RWPE2 (cell line): ENCODE results near the gene AURKAIP1.

Experiments used
- ATAC-seq: fragments of 200-7000 bp; cut with Tn5 transposase; 3 replicates; pipeline ENCODE4 v1.9.1; 2021; ENCODE audit warnings: low read depth
- DNase-seq: peaks from one replicate; pipeline ENCODE4 v3.0.0-alpha.2; 2020; ENCODE audit warnings: low spot score
- H3K27ac ChIP-seq: fragments of 450-650 bp; 2 replicates; pipeline ENCODE4 v1.5.1; 2017; ENCODE audit warnings: mild to moderate bottlenecking; ENCODE audit not compliant: poor library complexity, severe bottlenecking
- H3K27me3 ChIP-seq: fragments of 250-450 bp; sonication (Bioruptor Pico); 2 replicates; pipeline ENCODE4 v1.5.1; 2021; ENCODE audit warnings: mild to moderate bottlenecking, moderate library complexity; ENCODE audit not compliant: insufficient read depth, poor library complexity, severe bottlenecking
- H3K36me3 ChIP-seq: fragments of 250-450 bp; sonication (Bioruptor Pico); 2 replicates; pipeline ENCODE4 v1.5.1; 2020; ENCODE audit warnings: low read depth, mild to moderate bottlenecking, moderate library complexity
- H3K4me1 ChIP-seq: fragments of 250-450 bp; sonication (Bioruptor Pico); 2 replicates; pipeline ENCODE4 v1.5.1; 2021; ENCODE audit warnings: mild to moderate bottlenecking, moderate library complexity; ENCODE audit not compliant: insufficient read depth, poor library complexity, severe bottlenecking
- H3K4me3 ChIP-seq: fragments of 250-450 bp; sonication (Bioruptor Pico); 2 replicates; pipeline ENCODE4 v1.5.1; 2021; ENCODE audit warnings: mild to moderate bottlenecking, moderate library complexity; ENCODE audit not compliant: severe bottlenecking
- H3K9me3 ChIP-seq: fragments of 250-450 bp; sonication (Bioruptor Pico); 2 replicates; pipeline ENCODE4 v1.5.1; 2021; ENCODE audit warnings: mild to moderate bottlenecking, moderate library complexity; ENCODE audit not compliant: severe bottlenecking
- TF ChIP-seq, protein P1 (sequence below): fragments of 450-650 bp; IDR thresholded peaks from one replicate; pipeline ENCODE4 v1.5.1; 2017; ENCODE audit warnings: mild to moderate bottlenecking, moderate library complexity; ENCODE audit not compliant: poor library complexity, severe bottlenecking

The AURKAIP1 gene

DNA sequence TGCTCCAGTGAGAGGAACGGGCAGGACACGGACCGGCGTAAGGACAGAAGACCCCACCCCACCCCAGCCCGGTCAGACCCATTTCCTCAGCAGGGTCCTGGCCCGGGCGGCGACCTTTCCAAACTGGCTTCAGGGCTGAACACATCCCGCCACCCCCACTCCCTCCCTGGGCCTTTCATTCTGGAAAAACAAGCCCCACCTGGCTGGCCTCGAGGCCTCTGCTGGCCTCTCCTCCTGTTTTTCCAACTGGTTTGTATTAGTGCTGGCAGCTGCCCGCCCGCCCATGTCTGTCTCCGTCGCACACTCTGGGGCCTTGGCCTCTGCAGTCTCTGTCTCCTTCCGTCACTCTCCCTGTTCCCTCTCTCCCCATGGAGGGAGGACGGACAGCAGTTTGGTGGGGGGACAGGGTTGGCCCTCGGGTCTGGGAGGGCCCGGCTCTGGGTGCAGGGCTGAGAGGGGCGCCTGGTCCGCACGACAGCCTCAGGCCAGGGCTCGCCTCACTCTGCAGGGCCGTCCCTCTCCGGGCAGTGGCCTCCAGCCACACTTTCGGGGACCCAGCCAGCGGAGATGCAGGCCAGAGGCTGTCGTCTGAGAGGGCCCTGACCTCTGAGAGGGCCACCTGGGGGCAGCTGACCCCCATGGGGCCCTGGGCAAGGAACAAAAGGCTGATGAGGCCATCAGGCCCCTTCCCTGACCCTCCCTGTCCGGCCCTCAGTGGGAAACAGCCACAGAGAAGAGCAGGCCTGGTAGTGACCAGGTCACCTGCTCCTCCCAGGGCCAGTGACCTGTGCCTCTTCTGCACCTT is 15.1 kb downstream of the AURKAIP1 start:
- Histone ChIP-seq H3K4me1 (peaks cover 13% of the 10 kb centered on the region), H3K4me3 (no peak overlapping the region), H3K36me3 (no peaks in the 10 kb centered on the region), H3K9me3 (no peaks in the 10 kb centered on the region), H3K27me3 (no peaks in the 10 kb centered on the region), H3K27ac (peak overlapping the region; percentile 34)
- TF ChIP-seq, protein P1, sequence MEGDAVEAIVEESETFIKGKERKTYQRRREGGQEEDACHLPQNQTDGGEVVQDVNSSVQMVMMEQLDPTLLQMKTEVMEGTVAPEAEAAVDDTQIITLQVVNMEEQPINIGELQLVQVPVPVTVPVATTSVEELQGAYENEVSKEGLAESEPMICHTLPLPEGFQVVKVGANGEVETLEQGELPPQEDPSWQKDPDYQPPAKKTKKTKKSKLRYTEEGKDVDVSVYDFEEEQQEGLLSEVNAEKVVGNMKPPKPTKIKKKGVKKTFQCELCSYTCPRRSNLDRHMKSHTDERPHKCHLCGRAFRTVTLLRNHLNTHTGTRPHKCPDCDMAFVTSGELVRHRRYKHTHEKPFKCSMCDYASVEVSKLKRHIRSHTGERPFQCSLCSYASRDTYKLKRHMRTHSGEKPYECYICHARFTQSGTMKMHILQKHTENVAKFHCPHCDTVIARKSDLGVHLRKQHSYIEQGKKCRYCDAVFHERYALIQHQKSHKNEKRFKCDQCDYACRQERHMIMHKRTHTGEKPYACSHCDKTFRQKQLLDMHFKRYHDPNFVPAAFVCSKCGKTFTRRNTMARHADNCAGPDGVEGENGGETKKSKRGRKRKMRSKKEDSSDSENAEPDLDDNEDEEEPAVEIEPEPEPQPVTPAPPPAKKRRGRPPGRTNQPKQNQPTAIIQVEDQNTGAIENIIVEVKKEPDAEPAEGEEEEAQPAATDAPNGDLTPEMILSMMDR, result no peak
- ATAC-seq, result no peak; the same call in 2 of the 3 replicates
- DNase-seq, result no peak

DNA sequence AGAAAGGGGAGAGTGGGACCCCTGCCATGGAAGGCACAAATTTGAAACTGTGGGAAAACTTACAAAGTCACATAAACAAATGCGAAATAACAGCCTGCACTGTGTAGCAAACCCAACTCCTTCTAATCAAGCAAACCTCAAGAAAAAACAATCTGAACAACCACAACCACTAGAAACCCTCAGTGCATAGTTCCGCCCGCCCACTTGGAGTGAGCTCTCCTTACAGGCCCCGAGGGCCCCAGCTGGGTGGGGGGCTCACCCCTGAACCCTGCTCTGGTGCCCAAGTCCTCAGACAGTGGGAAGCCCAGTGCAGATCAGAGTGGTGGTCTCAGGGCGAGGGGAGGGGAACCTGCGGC is 15.7 kb downstream of the AURKAIP1 start:
- no peak overlapping the region for H3K27ac ChIP-seq
- TF ChIP-seq, protein P1, result no peak
- no peaks in the 10 kb centered on the region for H3K36me3 ChIP-seq
- no peak overlapping the region for H3K4me3 ChIP-seq
- no peaks in the 10 kb centered on the region for H3K27me3 ChIP-seq
- ATAC-seq (no peak), DNase-seq (peak; percentile 60)
- peaks cover 13% of the 10 kb centered on the region for H3K4me1 ChIP-seq
- H3K9me3 ChIP-seq, result no peaks in the 10 kb centered on the region

DNA sequence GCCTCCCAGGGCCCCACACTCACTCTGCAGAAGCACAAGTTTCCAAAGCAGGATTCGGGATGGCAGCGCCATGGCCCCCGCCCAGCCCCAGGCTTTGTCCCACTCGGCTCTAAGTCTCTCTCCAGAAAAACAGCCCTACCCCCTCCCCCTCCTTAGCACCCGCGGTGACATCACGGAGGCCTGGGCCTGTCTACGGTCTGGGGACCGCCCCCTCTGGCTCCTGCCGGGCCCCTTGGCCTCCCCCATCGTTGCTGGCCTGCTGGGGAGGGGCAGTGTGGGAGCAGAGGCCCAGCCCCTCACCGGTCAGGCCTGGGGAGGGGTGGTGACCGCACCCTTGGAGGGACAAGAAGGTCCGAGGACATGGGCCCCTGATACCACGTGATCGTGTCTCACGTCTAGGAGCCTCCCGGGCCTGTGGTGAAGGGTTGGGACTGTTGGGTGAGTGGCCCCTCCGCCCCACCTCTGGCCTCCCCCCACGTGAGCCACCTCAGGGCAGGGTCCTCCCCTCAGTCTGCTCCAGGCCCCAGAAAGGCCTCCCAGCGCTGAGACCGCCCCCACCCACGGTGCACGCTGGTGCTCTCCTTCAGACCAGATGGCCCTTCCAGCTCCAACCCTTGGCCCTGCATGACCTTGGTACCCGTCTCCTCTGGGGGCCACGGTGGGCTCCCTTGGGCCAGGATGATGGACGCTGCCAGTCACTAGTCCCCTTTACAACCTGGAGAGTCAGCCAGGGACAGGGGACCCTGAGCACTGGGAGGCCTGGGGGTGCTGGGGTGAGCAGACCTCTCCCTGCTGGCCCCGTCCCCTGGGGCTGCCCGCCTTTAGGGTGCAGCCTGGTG is 16.4 kb downstream of the AURKAIP1 start, which contains the start of gene MXRA8:
Gene MXRA8 (minus strand): TSS at position 123 of the 839 bp plus-strand sequence. CDS start 51 bp downstream, at position 72.
- Histone ChIP-seq H3K9me3 (no peaks in the 10 kb centered on the region), H3K4me1 (peaks cover 17% of the 10 kb centered on the region), H3K27ac (no peak within 1 kb of the TSS), H3K4me3 (no peak within 1 kb of the TSS), H3K27me3 (no peaks in the 10 kb centered on the region), H3K36me3 (no peaks in the 10 kb centered on the region)
- TF ChIP-seq, protein P1, result no peak
- peak; percentile 63 for DNase-seq
- no peak for ATAC-seq

DNA sequence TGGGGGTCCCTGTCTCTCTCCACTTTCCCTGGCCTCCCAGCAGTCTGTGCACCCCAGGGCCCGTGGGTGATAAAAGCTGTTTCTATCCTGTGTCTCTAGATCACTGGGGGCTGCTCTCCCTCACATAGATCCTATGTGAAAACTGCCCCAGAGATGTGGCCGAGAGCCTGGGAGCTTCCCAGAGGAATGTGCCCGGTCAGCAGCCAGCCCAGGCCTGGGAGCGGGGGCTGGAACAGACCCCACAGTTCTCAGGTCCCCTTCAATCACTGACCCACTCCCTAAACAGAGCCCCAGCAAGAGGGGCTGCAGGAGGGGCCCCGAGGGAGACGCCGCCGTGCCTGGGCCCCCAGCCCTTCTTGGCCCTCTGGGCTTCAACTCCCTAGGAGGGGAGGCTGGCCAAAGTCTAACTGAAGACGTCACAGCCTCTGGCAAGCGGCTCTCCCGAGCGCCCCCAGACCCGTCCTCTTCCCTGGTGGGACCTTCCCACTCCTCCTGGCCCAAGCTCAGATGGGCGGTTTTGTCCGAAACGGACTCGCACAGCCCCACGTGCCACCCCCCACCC is 17.1 kb downstream of the AURKAIP1 start:
- H3K27me3 ChIP-seq, result no peaks in the 10 kb centered on the region
- H3K36me3 ChIP-seq, result no peaks in the 10 kb centered on the region
- no peak overlapping the region for H3K4me3 ChIP-seq
- TF ChIP-seq, protein P1, result no peak
- no peak for DNase-seq
- no peak overlapping the region for H3K27ac ChIP-seq
- peaks cover 17% of the 10 kb centered on the region for H3K4me1 ChIP-seq
- ATAC-seq, result no peak
- no peaks in the 10 kb centered on the region for H3K9me3 ChIP-seq
